HG02938 (cell line): ENCODE results near the gene SACM1L.
"Not testable (repeated sequence)": the region's sequence is repeated elsewhere in the genome, so short reads cannot be mapped to it uniquely, and the experiment has no call there.

ENCODE experiments used
- ATAC-seq: cut with Tn5 transposase; IDR thresholded peaks from one replicate; pipeline ENCODE4 v1.9.1; 2021; ENCODE audit warnings: mild to moderate bottlenecking, moderate library complexity; ENCODE audit not compliant: unreplicated experiment

The SACM1L gene

DNA sequence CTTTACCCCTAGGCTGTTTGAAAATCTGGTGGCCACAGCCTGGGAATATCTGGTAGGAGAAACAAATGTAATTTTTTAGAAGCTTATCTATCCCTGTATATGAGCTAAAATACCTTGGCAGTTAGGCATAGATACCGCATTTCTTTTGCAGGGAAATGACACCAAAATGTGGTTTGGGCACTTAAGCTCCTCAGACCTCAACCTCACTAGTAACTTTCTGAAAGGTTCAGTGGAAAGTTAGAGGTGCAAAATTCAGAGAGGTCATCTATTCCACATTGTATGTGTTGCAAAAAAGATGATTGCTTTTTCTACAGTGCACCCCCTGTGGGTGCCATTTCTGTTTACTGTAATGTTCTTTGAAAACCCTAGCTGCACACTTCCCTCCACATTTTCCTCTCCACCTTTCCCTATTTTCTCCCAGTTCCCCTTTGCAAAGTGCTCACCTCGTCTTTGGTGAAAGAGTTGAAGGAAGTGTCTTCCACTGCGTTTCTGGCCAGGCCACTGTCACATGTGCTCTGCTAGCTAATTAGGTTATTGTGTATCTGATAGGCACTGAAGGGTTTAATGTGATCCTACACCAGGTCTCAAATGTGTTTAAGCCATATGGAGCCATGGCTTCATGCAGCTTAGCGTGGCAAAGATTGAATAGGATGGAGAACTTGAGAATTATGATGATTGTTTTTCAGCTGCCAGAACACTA is 1.3 kb downstream of the SACM1L start:
- no peak for ATAC-seq

DNA sequence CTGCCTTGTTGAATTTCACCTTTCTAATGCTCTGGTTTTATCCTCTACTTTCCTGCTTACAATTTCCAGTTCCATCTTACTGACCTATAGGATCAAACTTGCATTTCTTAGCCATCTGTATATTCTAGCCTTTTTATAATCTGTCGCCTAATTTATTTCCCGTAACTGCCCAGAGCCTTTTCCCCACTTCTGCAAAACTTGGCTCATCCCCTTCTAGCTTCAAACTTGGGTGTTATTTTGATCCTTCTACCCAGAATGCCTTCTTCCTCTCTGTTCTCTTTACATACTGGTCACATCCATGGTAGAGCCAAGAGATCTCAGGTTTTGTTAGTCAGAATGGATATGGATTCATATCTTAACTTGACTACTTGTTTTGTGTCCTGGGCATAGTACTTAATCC is 2.6 kb downstream of the SACM1L start:
- ATAC-seq: no peak

DNA sequence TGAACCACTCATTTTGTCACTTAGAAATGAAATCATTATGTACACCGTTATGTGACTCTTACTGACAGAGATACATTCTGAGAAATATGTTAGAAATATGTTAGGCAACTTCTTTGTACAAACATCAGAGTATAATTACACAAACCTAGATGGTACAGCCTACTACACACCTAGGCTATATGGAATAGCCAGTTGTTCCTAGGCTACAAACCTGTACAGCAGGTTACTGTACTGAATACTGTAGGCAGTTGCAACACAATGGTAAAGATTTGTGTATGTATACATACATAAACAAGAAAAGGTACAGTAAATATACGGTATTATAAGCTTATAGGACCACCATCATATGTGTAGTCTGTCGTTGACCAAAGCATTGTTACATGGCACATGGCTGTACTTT is 3.7 kb downstream of the SACM1L start:
- ATAC-seq: no peak

DNA sequence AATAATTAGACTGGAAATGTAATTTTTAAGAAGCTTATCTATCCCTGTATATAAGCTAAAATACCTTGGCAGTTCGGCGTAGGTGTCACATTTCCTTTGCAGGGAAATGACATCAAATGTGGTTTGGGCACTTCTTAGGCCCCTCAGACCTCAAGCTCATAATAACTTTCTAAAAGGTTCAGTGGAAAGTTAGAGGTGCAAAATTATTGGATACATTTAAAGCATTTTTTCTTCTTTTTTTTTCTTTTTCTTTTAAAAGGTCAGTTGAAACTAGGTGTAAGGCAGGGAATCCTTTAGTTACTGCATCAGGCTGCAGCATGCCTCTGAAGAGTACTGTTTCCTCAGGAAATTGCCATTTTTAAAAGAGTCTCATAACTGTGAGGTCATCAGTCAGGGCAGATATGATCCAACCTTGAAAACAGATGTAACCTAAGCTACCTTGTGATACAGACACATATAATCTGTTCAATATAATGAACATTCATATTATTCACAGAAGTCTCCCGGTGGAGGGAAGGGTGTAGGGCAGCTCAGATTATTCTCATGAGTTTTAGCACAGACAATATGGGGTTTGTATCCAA is 4.8 kb downstream of the SACM1L start:
- no peak for ATAC-seq

DNA sequence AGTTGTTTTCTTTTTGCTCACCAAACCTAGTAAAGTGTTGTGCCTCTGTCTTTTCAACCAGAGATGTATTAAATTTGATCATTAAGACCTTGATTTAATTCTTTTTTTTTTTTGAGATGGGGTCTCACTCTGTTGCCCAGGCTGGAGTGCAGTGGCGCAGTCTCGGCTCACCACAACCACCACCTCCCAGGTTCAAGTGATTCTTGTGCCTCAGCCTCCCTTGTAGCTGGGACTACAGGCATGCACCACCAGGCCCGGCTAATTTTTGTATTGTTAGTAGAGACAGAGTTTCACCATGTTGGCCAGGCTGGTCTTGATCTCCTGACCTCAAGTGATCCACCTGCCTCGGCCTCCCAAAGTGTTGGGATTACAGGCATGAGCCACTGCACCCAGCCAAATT is 6.0 kb downstream of the SACM1L start:
- not testable (repeated sequence) for ATAC-seq

DNA sequence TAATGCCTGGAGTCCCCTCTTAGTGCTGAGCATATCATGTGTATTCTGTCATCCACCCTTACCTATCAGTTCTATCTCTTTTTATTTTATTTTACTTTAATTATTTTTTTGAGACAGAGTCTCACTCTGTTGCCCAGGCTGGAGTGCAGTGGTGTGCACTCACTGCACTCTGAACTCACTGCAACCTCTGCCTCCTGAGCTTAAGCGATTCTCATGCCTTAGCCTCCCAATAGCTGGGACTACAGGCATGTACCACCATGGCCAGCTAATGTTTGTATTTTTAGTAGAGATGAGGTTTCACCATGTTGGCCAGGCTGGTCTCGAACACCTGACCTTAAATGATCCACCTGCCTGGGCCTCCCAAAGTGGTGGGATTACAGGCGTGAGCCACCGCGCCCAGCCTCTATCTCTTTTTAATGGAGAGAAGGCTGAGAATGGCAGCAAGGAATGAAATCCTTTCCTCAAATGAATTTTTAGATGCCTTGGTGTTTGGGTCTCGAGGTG is 11.4 kb downstream of the SACM1L start:
- ATAC-seq: no peak

DNA sequence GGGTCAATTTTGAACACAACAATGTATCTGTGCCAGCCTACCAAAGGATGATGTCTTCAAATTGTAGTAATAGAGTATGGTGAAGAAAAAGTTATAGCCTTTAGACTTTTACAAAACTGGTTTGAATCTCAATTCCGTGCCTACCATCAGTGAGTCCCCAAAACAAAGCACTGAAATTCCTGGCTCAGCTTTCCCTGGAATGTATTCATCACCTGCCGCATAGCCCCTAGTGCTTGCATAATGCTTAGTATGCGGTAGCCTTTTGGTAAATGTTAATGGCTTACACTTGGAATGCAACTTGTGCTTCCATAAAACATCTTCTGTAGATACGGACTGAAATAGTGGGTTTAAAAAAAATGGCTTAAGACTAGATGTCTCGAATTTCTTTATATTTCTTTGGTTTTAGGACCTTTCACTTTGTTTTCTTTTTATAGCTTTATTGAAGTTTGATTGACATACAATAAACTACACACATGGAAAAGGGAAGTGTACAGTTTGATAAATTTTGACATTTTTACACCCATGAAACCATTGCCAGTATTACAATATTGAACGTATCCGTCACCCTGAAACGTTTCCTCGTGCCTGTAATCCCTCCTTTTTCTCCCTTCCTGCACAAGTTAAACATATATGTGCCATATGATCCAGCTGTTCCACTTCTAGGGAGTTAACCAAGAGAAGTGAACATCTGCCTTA is 12.1 kb downstream of the SACM1L start:
- no peak for ATAC-seq

DNA sequence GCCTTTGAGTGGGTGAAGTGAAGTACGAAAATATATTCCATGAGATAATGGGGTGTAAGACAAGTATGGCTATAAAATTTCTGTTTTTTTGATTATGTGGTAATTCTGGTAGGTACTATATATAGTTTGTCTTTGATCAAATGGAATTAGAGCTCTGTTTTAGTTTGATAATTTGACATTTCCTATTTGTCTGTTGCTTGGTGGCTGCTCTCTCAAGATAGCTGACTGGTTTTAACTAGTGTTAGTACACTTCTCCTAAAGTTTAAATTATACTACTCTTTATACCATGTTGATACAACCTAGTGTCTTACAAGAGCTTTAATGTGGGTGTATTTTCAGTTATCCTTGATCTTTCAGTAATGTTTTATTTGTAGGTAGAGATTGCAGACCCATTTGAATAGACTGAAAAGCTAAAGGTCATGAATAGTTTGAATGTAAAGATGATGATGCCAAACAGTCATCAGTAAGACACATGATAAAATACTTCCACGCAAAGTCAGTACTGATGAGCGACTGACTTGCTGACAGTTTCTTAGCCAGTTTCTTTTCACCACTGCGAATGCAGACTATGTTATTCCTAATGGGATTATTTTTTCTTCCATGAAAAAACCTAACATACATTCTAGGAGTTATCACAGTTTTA is 15.2 kb downstream of the SACM1L start:
- ATAC-seq: no peak

DNA sequence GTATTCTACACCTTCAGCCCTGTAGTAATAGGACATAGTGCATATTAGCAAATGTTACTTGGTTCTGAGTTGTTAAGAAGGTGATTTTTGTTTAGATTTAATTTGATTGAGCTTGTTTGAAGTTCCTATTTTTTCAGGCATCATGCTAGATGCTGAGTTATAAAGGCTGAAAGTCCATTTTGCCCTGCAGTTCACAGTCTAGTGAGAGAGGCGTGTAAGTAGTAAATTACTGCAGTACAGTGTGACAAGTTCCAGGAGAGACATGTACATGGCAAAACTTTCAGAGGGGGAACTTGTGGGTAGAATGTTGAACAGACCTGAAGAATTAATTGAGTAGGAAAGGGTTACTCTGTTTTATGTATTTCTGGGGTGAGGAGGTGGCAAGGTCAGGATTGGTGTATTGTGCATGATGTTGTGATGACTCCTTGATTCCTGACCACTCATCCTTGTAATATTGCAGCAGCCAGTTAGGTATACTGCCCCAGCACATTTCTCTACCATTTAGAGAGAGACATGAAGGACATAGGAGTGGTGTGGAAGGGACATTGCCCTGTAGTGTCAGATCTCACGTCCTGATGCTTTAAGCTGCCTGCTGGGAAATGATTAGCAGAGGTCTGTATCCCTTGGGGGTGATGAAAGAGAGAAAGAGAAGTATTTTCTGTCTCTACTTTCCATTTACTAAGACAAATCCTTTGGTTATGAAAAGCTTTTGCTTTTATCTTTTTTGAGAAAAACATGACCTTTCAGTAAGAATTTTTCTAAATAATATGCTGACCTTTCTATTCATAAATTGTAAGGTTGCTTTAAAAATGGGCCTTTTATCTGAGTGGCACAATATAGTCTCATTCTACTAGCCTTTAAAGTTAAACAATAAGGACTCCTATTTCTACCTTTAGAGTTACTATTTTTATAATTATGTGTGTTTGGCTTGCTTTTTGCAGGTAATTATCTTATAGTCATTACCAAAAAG is 16.9 kb downstream of the SACM1L start:
- no peak for ATAC-seq

DNA sequence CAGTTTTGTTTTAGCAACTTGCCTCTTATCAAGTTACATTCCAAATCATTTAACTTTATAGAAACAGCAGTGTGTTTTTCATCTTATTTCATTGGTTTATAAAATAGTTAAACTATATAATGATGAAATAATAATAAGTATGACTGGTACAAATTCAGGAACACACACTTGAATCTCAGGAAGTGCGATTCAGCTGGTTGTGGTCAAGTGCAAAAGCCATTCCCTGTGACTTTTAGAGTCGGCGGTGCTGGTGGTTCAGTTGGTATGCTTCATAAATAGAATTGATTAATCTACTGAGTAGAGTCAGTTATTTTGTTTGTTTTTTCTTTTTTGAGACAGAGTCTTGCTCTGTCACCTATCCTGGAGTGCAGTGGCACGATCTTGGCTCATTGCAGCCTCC is 22.7 kb downstream of the SACM1L start:
- ATAC-seq: no peak

DNA sequence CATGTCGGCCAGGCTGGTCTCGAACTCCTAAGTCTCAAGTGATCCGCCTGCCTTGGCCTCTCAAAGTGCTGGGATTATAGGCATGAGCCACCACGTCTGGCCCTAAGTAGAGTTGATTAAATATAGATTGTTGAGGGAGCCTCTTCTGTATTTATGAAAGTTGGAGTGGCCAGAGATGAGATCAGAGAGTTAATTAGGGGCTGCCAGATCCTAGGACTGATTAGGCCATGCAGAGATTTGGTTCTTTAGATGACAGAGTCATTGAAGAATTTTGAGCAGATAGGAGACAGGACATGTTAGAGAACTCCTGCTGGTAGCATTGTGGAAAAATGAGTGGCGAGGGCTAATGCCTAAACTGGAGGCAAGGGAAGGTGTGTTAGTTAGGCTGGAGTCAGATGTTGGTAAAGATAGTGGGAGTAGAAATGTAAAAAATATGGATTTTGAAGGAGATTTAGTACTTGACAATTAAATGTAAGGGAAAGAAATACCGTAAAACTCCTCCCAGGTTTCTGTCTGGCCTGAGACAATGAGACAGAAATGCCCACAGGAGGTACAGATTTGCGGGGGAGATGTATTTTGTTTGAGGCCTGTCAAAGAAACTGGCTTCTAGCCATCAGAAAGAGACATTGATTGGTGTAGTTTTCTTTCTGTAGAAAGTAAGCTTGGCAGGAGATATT is 23.4 kb downstream of the SACM1L start:
- no peak for ATAC-seq

DNA sequence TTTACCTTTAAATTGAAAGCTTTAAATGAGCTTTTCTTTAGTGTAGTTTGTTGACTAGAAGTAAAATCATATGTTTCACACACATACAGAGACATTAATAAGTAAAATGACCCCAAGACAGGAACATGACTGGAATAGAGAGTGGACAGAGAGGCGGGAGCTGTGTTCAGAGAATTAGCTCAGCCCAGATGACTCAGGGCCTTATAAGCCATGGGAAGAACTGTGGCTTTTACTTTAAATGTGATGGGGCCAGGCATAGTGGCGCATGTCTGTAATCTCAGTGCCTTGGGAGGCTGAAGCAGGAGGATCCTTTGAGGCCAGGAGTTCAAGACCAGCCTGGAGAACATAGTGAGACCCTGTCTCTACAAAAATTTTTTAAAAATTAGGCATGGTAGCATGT is 26.7 kb downstream of the SACM1L start:
- ATAC-seq: no peak

DNA sequence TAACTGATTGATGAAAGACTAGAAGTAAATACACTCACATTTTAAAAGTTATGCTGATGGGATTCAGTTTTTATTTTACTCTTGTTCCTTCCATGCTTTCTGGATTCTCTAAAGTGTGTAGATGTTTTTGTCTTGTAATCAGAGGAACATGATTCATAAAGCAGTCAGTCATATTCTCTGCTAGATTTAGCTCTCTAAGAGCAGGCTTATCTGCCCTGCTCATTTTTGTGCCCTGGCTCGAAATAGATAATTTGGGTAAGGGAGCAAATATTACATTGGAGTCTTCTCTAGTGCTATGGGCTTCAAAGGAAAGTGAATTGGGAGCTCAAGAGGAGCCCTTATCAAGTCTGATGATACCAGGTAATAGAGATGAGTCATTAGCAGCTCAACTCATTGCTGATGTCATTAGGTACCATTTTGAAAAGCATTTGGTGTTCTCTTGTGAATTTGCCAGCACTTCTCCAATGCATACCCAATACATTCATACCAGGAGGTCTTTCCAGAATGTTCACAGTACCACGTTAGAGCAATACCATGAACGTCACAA is 27.7 kb downstream of the SACM1L start:
- ATAC-seq: no peak

DNA sequence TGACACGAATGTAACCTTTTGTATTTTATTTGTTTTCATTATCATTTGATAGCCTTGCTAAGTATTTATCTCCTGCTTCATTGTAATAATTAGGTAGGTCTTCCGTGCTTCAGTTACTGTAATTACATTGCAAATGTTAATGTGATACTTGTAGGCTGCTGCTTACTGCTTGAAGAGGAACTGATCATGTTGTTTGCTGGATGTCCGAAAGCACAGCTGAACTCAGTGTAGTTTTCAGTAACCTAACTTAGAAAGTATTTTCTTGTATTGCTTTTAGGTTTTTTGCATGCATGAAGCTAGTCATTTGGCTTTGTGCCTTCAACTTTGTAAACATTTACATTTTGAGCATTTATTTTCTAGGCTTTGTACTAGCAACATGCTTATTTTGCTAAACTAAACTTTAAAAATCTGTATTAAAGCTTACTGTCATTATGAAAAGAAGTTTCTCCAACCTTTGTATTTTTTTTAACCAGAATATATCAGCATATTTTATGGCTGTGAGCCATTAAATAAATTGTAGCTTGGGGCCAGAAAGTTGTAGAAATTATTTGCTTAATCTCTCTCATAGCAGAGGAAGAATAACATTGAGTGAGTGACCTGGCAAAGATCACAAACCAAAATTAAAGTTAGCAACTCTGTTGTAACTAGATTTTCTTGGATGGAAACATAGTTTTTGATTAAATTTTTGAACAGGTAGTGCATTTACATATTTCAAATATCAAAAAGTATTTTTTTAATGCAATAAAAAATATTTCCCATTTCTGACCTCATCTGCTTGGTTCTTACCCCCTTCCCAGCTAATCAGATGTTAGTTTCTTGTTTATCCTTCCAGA is 30.7 kb downstream of the SACM1L start:
- no peak for ATAC-seq

DNA sequence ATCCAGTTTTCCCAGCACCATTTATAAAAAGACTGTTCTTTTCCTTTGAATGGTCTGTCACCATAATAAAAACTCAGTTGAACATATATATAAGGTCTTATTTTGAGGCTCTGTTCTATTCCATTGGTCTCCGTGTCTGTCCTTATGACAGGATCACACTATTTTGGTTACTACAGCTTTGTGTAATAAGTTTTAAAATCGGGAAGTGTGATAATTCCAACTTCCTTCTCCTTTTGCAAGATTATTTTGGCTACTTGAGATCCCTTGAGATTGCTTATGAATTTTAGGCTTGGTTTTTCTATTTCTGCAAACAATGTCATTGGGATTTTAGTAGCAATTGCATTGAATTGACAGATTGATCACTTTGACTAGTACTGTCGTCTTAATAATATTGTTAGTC is 35.7 kb downstream of the SACM1L start:
- no peak for ATAC-seq

DNA sequence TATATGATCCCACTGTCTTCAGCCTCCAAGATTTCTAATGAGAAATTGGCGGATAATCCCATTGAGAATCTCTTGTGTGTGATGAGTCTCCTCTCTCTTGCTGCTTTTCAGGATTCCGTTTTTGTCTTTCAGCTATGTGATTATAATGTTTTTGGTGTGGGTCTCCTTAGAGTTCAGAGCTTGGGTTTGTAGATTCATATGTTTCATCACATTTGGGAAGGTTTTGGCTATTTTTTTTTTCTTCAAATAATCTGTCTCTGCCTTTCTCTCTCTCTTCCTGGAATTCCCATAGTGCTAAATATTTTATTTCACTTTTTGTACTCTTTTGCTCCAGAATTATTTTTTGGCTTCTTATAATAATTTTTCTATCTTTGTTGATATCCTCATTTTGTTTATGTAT is 40.4 kb downstream of the SACM1L start:
- ATAC-seq: no peak

DNA sequence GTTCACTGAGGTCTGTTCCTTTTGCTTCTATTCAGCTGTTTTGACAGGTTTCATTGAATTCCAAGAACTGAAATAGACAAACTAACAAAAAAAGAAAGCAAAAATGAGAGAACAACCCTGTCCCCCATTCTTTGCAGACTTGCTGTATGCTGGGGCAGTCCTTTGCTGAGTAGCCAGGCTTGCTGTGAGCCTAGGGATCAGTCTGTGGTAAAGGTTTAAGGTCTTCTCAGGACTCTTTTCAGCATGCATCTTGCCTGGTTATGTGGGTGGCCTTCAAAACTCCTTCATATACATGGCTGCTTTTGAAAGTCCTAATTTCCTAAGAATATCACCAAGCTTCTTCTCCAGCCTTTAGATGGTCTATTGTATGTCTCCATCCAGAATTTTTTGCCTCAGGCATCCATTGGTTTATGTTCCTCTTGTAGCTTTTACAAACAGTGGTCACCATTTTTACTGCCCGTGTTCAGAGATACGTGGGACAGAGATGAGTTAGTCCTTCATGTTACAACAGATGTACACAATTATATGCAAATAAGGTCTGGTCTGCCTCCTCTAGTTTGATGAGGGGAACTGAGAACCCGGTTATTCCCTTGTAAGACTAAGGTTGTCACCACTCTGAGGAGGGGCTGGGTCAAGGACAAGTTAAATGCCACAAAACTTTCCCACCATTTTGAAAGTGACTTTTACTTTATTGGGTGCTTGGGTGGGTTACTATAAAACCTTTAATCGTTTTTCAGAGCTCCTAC is 41.4 kb downstream of the SACM1L start:
- no peak for ATAC-seq

DNA sequence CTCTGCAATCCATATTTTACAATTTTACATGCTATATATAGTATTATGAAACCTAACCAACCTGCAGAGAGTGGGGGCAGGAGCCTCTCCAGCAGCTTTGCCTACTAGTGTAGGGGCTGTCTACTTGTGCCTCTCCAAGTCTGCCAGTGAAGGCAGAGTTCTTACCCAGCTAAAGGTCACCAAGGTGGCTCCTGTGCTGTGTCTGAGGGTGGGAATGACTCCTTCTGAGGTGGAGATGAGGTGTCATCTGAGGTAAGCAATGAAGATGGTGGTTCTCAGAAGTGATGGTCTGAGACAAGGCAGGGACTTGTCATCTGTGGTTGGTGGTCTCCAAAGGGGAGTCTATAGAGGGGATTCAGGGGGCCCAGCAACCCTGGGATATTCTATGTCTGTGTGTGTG is 47.5 kb downstream of the SACM1L start:
- no peak for ATAC-seq
